Osteoblast (primary cell): ENCODE measurements around the gene PLEKHJ1. TPM values are rescaled to one million over a fixed set of nuclear protein-coding genes. Genes with fewer than 3 reads are reported as not detected.
A peak's percentile ranks its signal among the peaks of the same experiment; 100 is the strongest.

Source experiments
- DNase-seq: peaks from one replicate; pipeline ENCODE4 v3.0.0; 2011; ENCODE audit warnings: low spot score, mixed read lengths; ENCODE audit not compliant: insufficient read length; ENCODE audit errors: missing footprints
- H2AFZ ChIP-seq: 2 replicates; pipeline ENCODE4 v1.6.0; 2011; ENCODE audit warnings: mild to moderate bottlenecking, low read length
- H3K27ac ChIP-seq: 2 replicates; pipeline ENCODE4 v1.5.1; 2011; ENCODE audit warnings: mild to moderate bottlenecking, low read depth, low read length, moderate library complexity
- H3K27me3 ChIP-seq: 2 replicates; pipeline ENCODE4 v1.6.0; 2012; ENCODE audit warnings: mild to moderate bottlenecking, control low read depth, inconsistent platforms, low read length, moderate library complexity; ENCODE audit not compliant: insufficient read depth
- H3K36me3 ChIP-seq: 2 replicates; pipeline ENCODE4 v1.5.1; 2011; ENCODE audit warnings: mild to moderate bottlenecking, low read length, control low read depth, moderate library complexity; ENCODE audit not compliant: insufficient read depth
- H3K4me1 ChIP-seq: 2 replicates; pipeline ENCODE4 v1.5.1; 2011; ENCODE audit warnings: mild to moderate bottlenecking, low read length, control low read depth, moderate library complexity; ENCODE audit not compliant: insufficient read depth
- H3K4me2 ChIP-seq: 2 replicates; pipeline ENCODE4 v1.6.0; 2011; ENCODE audit warnings: mild to moderate bottlenecking, low read length; ENCODE audit not compliant: insufficient read depth
- H3K4me3 ChIP-seq: fragments of 200-600 bp; sonication (generic); 3 replicates; pipeline ENCODE4 v1.5.1; 2012; ENCODE audit warnings: mild to moderate bottlenecking, low read length, inconsistent platforms; ENCODE audit not compliant: insufficient read depth
- H3K79me2 ChIP-seq: 2 replicates; pipeline ENCODE4 v1.6.0; 2012; ENCODE audit warnings: mild to moderate bottlenecking, low read length, control low read depth, inconsistent platforms; ENCODE audit not compliant: insufficient read depth
- H3K9me3 ChIP-seq: 2 replicates; pipeline ENCODE4 v1.5.1; 2011; ENCODE audit warnings: low read depth, low read length, control low read depth
- H4K20me1 ChIP-seq: 2 replicates; pipeline ENCODE4 v1.6.0; 2012; ENCODE audit warnings: mild to moderate bottlenecking, low read length, control low read depth; ENCODE audit not compliant: insufficient read depth
- CTCF ChIP-seq: IDR thresholded peaks from 2 replicates; pipeline ENCODE4 v1.5.1; 2011; ENCODE audit warnings: mild to moderate bottlenecking, low read depth, low read length, moderate library complexity; ENCODE audit errors: extremely low read depth
- total RNA-seq: library from RNA; depleted of rRNA; stranded (reverse); fragments of >200 nt; gene quantifications from 2 replicates; pipeline ENCODE4 v1.2.3, GENCODE V29; 2012

The PLEKHJ1 gene
- total RNA-seq, 1 donor = 43.4 TPM

- Histone ChIP-seq H3K9me3 (no peaks in the 10 kb centered on the region), H3K27me3 (no peaks in the 10 kb centered on the region), H3K4me2 (no peak overlapping the region), H3K4me1 (peaks cover 38% of the 10 kb centered on the region), H3K36me3 (peaks cover 50% of the 10 kb centered on the region), H2AFZ (no peak overlapping the region), H3K27ac (no peak overlapping the region), H3K79me2 (peaks cover 89% of the 10 kb centered on the region), H4K20me1 (peaks cover 76% of the 10 kb centered on the region), H3K4me3 (no peak overlapping the region)
- no peak for TF ChIP-seq CTCF
- no peak for DNase-seq
Measured at GRCh38 chr19:2242092-2242537, 6.0 kb upstream of the PLEKHJ1 start.

- Histone ChIP-seq H3K9me3 (no peaks in the 10 kb centered on the region), H3K79me2 (peaks cover 93% of the 10 kb centered on the region), H3K27ac (peak overlapping the region; percentile 65), H3K36me3 (peaks cover 42% of the 10 kb centered on the region), H2AFZ (no peak overlapping the region), H4K20me1 (peaks cover 67% of the 10 kb centered on the region), H3K4me1 (peaks cover 38% of the 10 kb centered on the region), H3K4me3 (peak overlapping the region; percentile 75), H3K4me2 (peak overlapping the region; percentile 98), H3K27me3 (no peaks in the 10 kb centered on the region)
- TF ChIP-seq CTCF = no peak
- no peak for DNase-seq
Measured at GRCh38 chr19:2240881-2241760, 5.0 kb upstream of the PLEKHJ1 start.

GRCh38 chr19:2239771-2240770 lies 3.9 kb upstream of the PLEKHJ1 start:
- Histone ChIP-seq H2AFZ (no peak overlapping the region), H3K9me3 (no peaks in the 10 kb centered on the region)
- no peak for TF ChIP-seq CTCF

More at GRCh38 chr19:2239771-2240770, 3.9 kb upstream of the PLEKHJ1 start:
- Histone ChIP-seq H3K4me1 (peaks cover 40% of the 10 kb centered on the region), H3K27me3 (no peaks in the 10 kb centered on the region), H4K20me1 (peaks cover 59% of the 10 kb centered on the region), H3K27ac (peak overlapping the region; percentile 65), H3K4me3 (peak overlapping the region; percentile 75), H3K4me2 (peak overlapping the region; percentile 98), H3K79me2 (peaks cover 94% of the 10 kb centered on the region), H3K36me3 (peaks cover 31% of the 10 kb centered on the region)
- DNase-seq = no peak
